GM19452 (cell line): ENCODE results near the gene DDB1.

Source experiments
- ATAC-seq: cut with Tn5 transposase; IDR thresholded peaks from one replicate; pipeline ENCODE4 v1.9.1; 2021; ENCODE audit not compliant: unreplicated experiment

Gene DDB1

GRCh38 chr11:61332797-61333549 is at the start of gene DDB1, which contains the start of gene TKFC:
DDB1 (minus strand) TSS chr11:61333105; CDS start chr11:61332968, 137 bp downstream.
TKFC (plus strand) TSS chr11:61333228; CDS start chr11:61334729, 1,501 bp downstream.
- peak; percentile 82 for ATAC-seq

- no peak for ATAC-seq
Observed at GRCh38 chr11:61380884-61381283, 48.0 kb upstream of the DDB1 start.

DNA sequence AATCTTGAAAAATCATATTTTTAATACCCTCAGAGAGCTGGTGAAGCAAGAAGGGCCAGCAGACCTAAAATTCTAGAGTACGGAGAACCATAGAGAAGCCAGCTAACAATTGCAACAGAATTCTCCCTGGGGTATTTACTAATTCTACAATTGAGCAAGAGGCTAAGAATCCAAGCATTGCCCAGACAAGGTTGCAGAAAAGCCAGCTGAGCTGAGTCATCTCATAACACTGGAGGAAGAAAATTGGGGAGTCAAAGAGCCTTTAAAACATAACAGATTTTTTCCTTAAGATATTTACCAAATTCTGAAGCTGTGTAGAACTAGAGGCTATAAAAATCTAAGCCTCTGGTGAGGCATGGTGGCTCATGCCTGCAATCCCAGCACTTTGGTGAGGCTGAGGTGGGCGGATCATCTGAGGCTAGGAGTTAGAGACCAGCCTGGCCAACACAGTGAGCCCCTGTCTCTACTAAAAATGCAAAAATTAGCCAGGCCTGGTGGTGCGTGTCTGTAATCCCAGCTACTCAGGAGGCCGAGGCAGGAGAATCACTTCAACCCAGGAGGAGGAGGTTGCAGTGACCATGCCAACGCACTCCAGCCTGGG is 45.9 kb upstream of the DDB1 start:
- no peak for ATAC-seq

DNA sequence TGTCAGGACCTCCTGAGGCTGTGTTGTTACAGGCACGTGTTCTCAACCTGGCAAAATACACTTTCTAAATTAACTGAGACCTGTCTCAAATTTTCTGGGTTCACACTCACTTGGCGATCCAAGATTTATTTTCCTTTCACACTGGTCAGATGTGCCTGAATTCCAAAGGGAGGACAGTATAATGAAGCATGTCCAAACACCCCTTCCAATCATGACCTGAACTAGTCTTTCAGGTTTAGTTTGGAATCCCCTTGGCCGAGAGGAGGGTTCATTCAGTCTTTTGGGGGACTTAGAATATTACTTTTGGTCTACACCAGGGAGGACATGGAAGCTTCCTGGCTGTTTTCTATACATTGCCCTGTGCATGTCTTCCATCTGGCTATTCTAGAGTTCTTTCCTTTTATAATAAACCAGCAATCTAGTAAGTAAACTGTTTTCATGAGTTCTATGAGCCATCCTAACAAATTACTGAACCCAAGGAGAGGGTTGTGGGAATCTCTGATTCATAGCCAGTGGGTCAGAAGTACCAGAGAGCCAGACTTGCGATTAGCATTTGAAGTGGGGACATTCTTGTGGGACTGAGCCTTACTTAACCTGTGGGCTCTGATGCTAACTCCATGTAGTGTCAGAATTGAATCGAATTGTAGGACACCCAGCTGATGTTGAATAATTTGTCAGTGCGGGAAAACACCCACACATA is 44.7 kb upstream of the DDB1 start:
- ATAC-seq: no peak

GRCh38 chr11:61375761-61376108 is 42.8 kb upstream of the DDB1 start:
- ATAC-seq: no peak

DNA sequence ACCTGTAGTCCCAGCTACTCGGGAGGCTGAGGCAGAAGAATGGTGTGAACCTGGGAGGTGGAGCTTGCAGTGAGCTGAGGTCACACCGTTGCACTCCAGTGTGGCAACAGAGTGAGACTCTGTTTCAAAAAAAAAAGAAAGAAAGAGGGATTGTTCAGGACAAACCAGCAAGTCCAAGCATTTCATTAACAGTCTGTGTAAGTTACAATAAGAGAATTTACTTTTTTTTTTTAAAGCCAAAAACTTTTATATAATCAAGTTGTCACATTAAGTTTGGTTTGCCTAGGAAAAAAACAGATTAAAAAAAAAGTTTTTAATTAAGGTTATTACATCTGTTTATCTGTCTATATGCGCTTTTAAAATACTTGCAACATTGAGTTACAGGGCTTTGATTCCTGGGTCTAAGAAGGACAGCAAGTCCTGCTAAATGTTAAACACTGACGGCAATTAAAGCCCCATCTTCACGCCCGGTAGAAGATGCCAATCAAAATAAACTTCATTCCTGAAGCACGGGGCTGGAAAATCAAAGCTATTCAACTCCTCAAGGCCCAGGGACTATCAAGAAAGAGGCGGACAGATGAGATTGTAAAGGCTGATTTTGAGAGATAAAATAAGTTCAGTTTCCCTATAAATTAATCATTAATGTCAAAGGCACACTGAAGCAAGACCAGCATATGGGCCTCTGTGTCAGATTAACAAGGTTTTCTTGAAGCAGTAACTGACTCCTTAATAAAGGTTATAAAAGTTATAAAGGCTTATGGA is 39.9 kb upstream of the DDB1 start:
- ATAC-seq: no peak

- no peak for ATAC-seq
Observed at GRCh38 chr11:61370349-61371005, 37.6 kb upstream of the DDB1 start.

DNA sequence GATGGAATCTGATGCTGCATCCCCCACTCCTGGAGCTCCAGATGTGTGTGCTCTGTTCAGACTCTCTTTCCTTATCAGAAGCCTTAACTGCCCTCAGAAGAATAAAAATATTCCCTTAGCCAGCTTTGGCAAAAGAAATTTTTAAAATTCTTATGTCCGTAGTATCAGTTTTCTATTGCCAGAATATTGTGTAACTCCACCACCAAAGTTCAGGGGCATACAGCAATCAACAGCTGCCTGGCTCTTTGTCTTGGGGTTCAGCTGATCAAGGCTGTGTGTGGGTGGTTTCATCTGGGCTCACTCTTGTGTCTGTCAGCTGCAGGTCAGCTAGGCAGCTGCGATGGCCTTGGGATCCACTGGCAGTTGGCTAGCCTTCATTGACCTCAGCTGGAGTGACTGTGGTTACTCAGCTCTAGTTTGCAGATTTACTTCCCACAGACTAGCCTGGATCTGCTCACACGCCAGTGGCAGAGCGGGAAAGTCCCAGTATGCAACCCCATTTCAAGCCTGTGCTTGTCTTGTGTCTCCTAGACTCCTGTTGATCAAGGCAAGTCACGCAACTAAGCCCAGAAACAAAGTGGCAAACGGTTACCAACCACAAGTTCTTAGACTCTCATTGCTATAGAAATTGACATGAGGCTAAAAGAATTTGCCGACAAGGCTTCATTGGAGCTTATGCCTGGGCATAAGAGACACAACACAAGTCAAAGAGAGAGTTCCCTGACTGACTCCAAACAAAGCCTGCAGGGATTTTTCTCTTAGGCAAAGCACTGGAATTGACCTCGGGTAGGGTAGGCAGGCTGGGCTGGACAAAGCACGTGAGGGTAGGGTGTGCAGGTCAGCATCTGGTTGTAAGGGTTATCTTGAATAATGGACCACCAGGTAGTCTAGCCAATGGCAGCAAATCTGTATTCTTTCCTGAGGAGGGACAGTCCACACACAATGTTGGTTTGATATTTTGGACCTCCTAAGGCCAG is 36.8 kb upstream of the DDB1 start:
- no peak for ATAC-seq

DNA sequence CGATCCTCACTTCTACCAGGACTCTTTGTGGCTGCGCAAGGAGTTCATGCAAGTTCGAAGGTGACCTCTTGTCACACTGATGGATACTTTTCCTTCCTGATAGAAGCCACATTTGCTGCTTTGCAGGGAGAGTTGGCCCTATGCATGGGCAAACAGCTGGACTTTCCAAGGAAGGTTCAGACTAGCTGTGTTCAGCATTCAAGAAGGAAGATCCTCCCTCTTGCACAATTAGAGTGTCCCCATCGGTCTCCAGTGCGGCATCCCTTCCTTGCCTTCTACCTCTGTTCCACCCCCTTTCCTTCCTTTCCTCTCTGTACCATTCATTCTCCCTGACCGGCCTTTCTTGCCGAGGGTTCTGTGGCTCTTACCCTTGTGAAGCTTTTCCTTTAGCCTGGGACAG is 35.7 kb upstream of the DDB1 start:
- ATAC-seq: no peak

- no peak for ATAC-seq
Observed at GRCh38 chr11:61367406-61367805, 34.5 kb upstream of the DDB1 start.

DNA sequence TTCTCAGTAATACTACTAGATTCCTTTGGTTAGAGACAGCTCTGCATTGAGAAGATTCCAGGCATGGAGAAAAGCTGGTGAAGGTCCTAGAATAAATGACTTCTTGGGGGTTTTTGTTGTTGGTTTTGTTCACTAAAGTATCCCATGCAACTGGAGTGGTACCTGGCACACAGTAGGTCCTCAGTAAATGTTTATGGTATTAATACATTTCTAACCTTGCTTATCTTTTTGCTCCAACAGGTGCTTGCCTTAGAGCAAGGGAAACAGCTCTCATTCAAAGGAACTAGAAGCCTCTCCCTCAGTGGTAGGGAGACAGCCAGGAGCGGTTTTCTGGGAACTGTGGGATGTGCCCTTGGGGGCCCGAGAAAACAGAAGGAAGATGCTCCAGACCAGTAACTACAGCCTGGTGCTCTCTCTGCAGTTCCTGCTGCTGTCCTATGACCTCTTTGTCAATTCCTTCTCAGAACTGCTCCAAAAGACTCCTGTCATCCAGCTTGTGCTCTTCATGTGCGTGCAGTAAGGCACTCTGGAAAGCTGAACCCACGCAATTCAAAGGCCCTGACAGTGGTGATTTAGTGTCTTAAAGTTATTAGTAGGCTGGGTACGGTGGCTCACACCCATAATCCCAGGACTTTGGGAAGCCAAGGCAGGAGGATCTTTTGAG is 31.2 kb upstream of the DDB1 start:
- ATAC-seq: no peak

GRCh38 chr11:61362542-61362875 is 29.6 kb upstream of the DDB1 start:
- ATAC-seq: no peak

DNA sequence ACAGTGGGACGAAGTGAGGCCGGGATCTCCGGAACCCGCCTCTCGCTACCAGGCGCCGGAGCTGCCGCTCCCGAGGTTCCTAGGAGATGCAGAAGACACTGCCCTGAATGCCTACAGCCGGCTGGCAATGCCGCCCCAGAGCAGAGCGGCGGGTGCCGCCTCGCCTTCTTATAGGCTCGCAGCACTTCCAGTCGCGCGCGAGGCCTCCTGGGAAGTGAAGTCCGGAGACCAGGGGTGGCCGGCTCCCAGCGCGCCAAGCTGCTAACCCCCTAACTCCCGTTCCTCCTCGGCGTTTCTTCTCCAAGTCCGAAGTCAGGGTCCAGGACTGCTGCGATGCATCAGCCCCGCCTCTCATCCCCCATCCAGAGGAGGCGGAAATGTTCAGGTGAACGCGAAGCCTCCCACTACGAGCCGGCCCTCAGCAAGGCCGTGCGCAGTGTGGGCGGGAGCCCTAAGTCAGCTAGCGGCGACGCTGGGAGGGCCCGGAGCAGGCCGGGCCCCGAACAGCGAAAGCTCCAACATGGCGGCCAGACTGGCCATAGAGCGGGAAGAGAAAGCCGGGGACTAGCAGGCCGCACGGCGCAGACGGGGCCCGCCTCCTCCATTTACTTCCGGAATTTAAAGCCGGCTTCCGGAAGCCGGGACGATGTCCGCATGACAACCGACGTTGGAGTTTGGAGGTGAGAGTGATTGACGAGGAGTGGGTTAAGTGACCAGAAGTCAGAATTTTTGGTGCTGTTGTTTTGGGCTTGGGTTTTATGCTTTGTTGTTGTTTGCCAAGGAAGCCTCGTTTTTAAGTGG is 29.0 kb upstream of the DDB1 start, which contains the start of the genes CYB561A3 and TMEM138:
Gene CYB561A3 (minus strand): TSS at position 142 of the 801 bp plus-strand sequence. CDS start 5,169 bp downstream, outside the sequence.
Gene TMEM138 (plus strand): TSS at position 634 of the 801 bp plus-strand sequence. CDS start 2,017 bp downstream, outside the sequence.
- ATAC-seq: peak; percentile 79

GRCh38 chr11:61361237-61361740 is 28.4 kb upstream of the DDB1 start:
- ATAC-seq: no peak

- ATAC-seq: no peak
Observed at GRCh38 chr11:61359516-61359915, 26.6 kb upstream of the DDB1 start.

DNA sequence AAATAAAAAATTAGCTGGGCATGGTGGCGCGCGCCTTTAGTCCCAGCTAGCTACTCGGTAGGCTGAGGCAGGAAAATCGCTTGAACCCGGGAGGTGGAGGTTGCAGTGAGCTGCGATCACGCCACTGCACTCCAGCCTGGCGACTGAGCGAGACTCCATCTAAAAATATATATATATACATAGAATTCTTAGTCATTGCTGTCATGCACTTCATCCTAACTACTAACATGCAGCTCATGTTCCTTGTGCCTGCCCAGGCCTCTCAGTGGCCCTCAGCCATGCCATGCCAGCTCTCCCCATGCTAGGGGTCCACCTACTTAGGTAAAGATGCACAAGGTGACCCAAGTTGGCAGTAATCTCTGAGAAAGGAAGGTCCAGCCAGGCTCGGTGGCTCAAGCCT is 25.7 kb upstream of the DDB1 start:
- no peak for ATAC-seq

DNA sequence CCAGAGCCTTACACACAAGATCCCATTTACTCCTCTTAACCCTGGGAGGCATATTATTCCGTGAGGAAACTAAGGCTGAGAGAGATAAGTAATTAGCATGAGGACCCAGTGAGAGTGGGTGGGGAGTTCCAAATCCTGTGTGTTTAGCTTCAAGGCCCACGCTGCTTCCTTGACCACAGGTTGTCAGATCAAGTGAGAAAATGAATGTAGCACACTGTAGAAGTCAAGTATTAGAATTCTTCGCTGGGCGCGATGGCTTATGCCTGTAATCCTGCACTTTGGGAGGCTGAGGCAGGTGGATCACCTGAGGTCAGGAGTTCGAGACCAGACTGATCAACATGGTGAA is 25.0 kb upstream of the DDB1 start:
- ATAC-seq: no peak
